HepG2 (cell line): ENCODE measurements around the gene CENPM. TPM values are rescaled to one million over a fixed set of nuclear protein-coding genes. Genes with fewer than 3 reads are reported as not detected.

Source experiments
- ATAC-seq: fragments of 200-7000 bp; cut with Tn5 transposase; 3 replicates; pipeline ENCODE4 v1.9.1; 2020; ENCODE audit warnings: mild to moderate bottlenecking, moderate library complexity
- BruUV-seq: library from RNA; stranded (reverse); fragments of 400-500 nt; replicated peaks from 2 replicates; lab custom pipeline; 2021; lab: Mats Ljungman, UMichigan
- CTCF ChIA-PET: fragments of 300-600 bp; formaldehyde crosslinking; extraction: SDS; loops from one replicate; lab custom pipeline; 2021; ENCODE audit warnings: low total read pairs, inconsistent platforms, low intra/inter-chr PET ratio; lab: Yijun Ruan, JAX
- POLR2A ChIA-PET: fragments of 350-600 bp; sonication (Branson Sonifier 250); formaldehyde crosslinking; loops from one replicate; lab custom pipeline; 2020; ENCODE audit warnings: antibody characterized with exemption, inconsistent platforms; lab: Yijun Ruan, JAX
- DNase-seq: peaks from one replicate; pipeline ENCODE4 v3.0.0-alpha.2; 2015; ENCODE audit warnings: low spot score
- FAIRE-seq: peaks from 3 replicates; lab custom pipeline; 2011; peaks lifted over from hg19 to GRCh38; lab: Jason Lieb, UNC
- H2AFZ ChIP-seq: one replicate; pipeline ENCODE4 v1.6.1; 2011; ENCODE audit warnings: low read length, inconsistent platforms
- H3K27ac ChIP-seq: fragments of 300-600 bp; 3 replicates; pipeline ENCODE4 v1.8.0; 2011; ENCODE audit warnings: mixed run types, mild to moderate bottlenecking, mixed read lengths, low read length, inconsistent platforms; ENCODE audit not compliant: insufficient read depth; ENCODE audit errors: extremely low read length
- H3K27me3 ChIP-seq, 2 experiments: fragments of 200-600 bp in 1 of 2; 2 replicates in 1 of 2; 3 replicates in 1 of 2; pipeline versions ENCODE4 v1.6.0 to v1.8.0; 2011; ENCODE audit warnings: low read length in 2 of 2, mild to moderate bottlenecking in 2 of 2, moderate library complexity in 2 of 2, inconsistent platforms in 1 of 2; ENCODE audit not compliant: insufficient read depth in 2 of 2, control insufficient read depth in 1 of 2
- H3K36me3 ChIP-seq, 2 experiments: fragments of 200-600 bp in 1 of 2; replicated peaks in 1 of 2; 2 replicates in 1 of 2; 3 replicates in 1 of 2; pipeline versions ENCODE4 v1.5.1 to v1.8.0; 2011; ENCODE audit warnings: low read length in 2 of 2, inconsistent platforms in 1 of 2; ENCODE audit not compliant: insufficient read depth in 2 of 2, control insufficient read depth in 1 of 2
- H3K4me1 ChIP-seq: 2 replicates; pipeline ENCODE4 v1.5.1; 2012; ENCODE audit warnings: low read length, inconsistent platforms; ENCODE audit not compliant: insufficient read depth
- H3K4me2 ChIP-seq: 2 replicates; pipeline ENCODE4 v1.6.0; 2011; ENCODE audit warnings: low read depth, low read length, inconsistent platforms
- H3K4me3 ChIP-seq, 3 experiments: fragments of 200-600 bp in 1 of 3; sonication (generic), shearing (Covaris generic) in 1 of 3; replicated peaks in 1 of 3; 2 replicates each; pipeline ENCODE4 v1.5.1; 2011 to 2016; ENCODE audit warnings: low read length in 3 of 3, inconsistent platforms in 2 of 3, low read depth in 2 of 3, mild to moderate bottlenecking in 2 of 3, control low read depth in 1 of 3, mixed read lengths in 1 of 3; ENCODE audit not compliant: insufficient read depth in 1 of 3
- H3K79me2 ChIP-seq: one replicate; pipeline ENCODE4 v1.6.1; 2011; ENCODE audit warnings: low read length, inconsistent platforms; ENCODE audit not compliant: insufficient read depth
- H3K9ac ChIP-seq: 2 replicates; pipeline ENCODE4 v1.6.0; 2011; ENCODE audit warnings: mild to moderate bottlenecking, low read depth, low read length, inconsistent platforms; ENCODE audit not compliant: insufficient read depth
- H3K9me3 ChIP-seq: 2 replicates; pipeline ENCODE4 v1.5.1; 2012; ENCODE audit warnings: mild to moderate bottlenecking, low read length
- H4K20me1 ChIP-seq: 2 replicates; pipeline ENCODE4 v1.6.0; 2011; ENCODE audit warnings: inconsistent platforms, mild to moderate bottlenecking, low read length, moderate library complexity; ENCODE audit not compliant: insufficient read depth
- AHR ChIP-seq: IDR thresholded peaks from 2 replicates; pipeline ENCODE4 v1.6.1; 2018; ENCODE audit warnings: missing genetic modification reagents, missing compliant biosample characterization
- GATAD2A ChIP-seq: IDR thresholded peaks from 2 replicates; pipeline ENCODE4 v1.6.1; 2016
- KLF15 ChIP-seq: sonication (generic); formaldehyde crosslinking; IDR thresholded peaks from 2 replicates; pipeline ENCODE4 v1.8.1; 2023; ENCODE audit warnings: borderline replicate concordance, mild to moderate bottlenecking, inconsistent platforms, missing genetic modification reagents, mixed read lengths
- KLF9 ChIP-seq: IDR thresholded peaks from 2 replicates; pipeline ENCODE4 v1.6.1; 2016; ENCODE audit warnings: low read depth
- MXD1 ChIP-seq: sonication (generic); formaldehyde crosslinking; IDR thresholded peaks from 2 replicates; pipeline ENCODE4 v1.4.0; 2020; ENCODE audit warnings: mild to moderate bottlenecking, missing genetic modification reagents
- RFX5 ChIP-seq: IDR thresholded peaks from 2 replicates; pipeline ENCODE4 v1.6.1; 2011; ENCODE audit warnings: low read depth, low read length, improper control_type of control experiment
- SATB2 ChIP-seq: sonication (generic); formaldehyde crosslinking; IDR thresholded peaks from 2 replicates; pipeline ENCODE4 v1.5.0; 2020; ENCODE audit warnings: missing genetic modification reagents
- SMYD3 ChIP-seq: sonication (generic); formaldehyde crosslinking; IDR thresholded peaks from 2 replicates; pipeline ENCODE4 v1.8.1; 2023; ENCODE audit warnings: mild to moderate bottlenecking, missing genetic modification reagents
- SUZ12 ChIP-seq: fragments of 150-350 bp; IDR thresholded peaks from 2 replicates; pipeline ENCODE4 v1.6.1; 2014; ENCODE audit warnings: low read depth, low read length
- YEATS4 ChIP-seq: sonication (generic); formaldehyde crosslinking; IDR thresholded peaks from 2 replicates; pipeline ENCODE4 v1.4.0; 2020; ENCODE audit warnings: missing genetic modification reagents, borderline replicate concordance
- ZNF281 ChIP-seq: sonication (generic); formaldehyde crosslinking; IDR thresholded peaks from 2 replicates; pipeline ENCODE4 v1.4.0; 2020; ENCODE audit warnings: missing genetic modification reagents, borderline replicate concordance
- ZNF652 ChIP-seq: IDR thresholded peaks from 2 replicates; pipeline ENCODE4 v1.6.1; 2016; ENCODE audit warnings: low read depth, borderline replicate concordance
- ZNF710 ChIP-seq: sonication (generic); formaldehyde crosslinking; IDR thresholded peaks from 2 replicates; pipeline ENCODE4 v1.5.0; 2020; ENCODE audit warnings: mild to moderate bottlenecking, missing genetic modification reagents, borderline replicate concordance
- ZNF781 ChIP-seq: sonication (generic); formaldehyde crosslinking; IDR thresholded peaks from 2 replicates; pipeline ENCODE4 v1.5.1; 2020; ENCODE audit warnings: borderline replicate concordance, mild to moderate bottlenecking, missing genetic modification reagents; ENCODE audit errors: not compliant biosample characterization
- ZNF841 ChIP-seq: sonication (generic); formaldehyde crosslinking; IDR thresholded peaks from 2 replicates; pipeline ENCODE4 v1.8.1; 2023; ENCODE audit warnings: missing genetic modification reagents, borderline replicate concordance
- ZNF879 ChIP-seq: sonication (generic); formaldehyde crosslinking; IDR thresholded peaks from 2 replicates; pipeline ENCODE4 v1.8.1; 2023; ENCODE audit warnings: missing genetic modification reagents
- WGBS: methylation state at CpG from one replicate; pipeline ENCODE4 v1.1.6; 2017; ENCODE audit warnings: low lambda C conversion rate; 5-methylcytosine and 5-hydroxymethylcytosine counted together
- in situ Hi-C: cut with HindIII; loops from 2 replicates; pipeline ENCODE4 v1.10.0; 2017; ENCODE audit warnings: low pct_unique_long_range_greater_than_20kb; ENCODE audit not compliant: extremely low pct_ligation_motif_present
- intact Hi-C: fragments of 100-400 bp; cut with micrococcal nuclease; formaldehyde crosslinking; loops from one replicate; pipeline ENCODE4 v1.10.0; 2022; ENCODE audit not compliant: unreplicated experiment
- polyA plus RNA-seq, 8 experiments: library from polyadenylated mRNA; depleted of rRNA in 3 of 8; stranded (reverse) in 7 of 8; unstranded in 1 of 8; fragments of >200 nt; fragmentation: Illumina TruSeq in 4 of 8; extraction: Trizol in 4 of 8; gene quantifications; 2 replicates each; pipeline versions ENCODE4 v1.2.1 to v1.2.3, GENCODE V29; 2011 to 2016; ENCODE audit warnings: low read depth in 4 of 8, missing spikeins in 1 of 8, mixed read lengths in 1 of 8; ENCODE audit not compliant: insufficient read depth in 1 of 8
- total RNA-seq, 5 experiments: library from RNA; depleted of rRNA; stranded (reverse); fragments of >200 nt; fragmentation: Illumina TruSeq; extraction: Trizol; gene quantifications; 2 replicates each; pipeline ENCODE4 v1.2.3, GENCODE V29; 2016; ENCODE audit warnings: low read depth in 1 of 5

Gene CENPM
- total and polyA plus RNA-seq, 2 of the 13 experiments (the other 11 are each of a cell fraction or from before 2014, with no cell fraction given): 11.2 to 37.3 TPM

GRCh38 chr22:41995211-41995610 is 48.3 kb upstream of the CENPM start:
- intact Hi-C loops: no loop called here
- DNase-seq: no peak
- H3K9me3 ChIP-seq: no peaks in the 10 kb centered on the region
- H3K79me2 ChIP-seq: no peaks in the 10 kb centered on the region
- BruUV-seq: no TSS peak
- WGBS: 2% methylated on average over 3 of the region's 3 CpGs
- H3K4me3 ChIP-seq: no peak overlapping the region
- peaks cover 3 to 35% of the 10 kb centered on the region in 2 experiments; a peak in 4 of 5 replicates for H3K27me3 ChIP-seq
- in situ Hi-C loops: no loop called here
- H2AFZ ChIP-seq: no peak overlapping the region
- H3K4me2 ChIP-seq: no peak overlapping the region
- CTCF ChIA-PET: no interaction called here
- FAIRE-seq: no peak
- no peak for TF ChIP-seq ZNF652 (CRISPR knock-in tag)
- TF ChIP-seq GATAD2A (CRISPR knock-in tag): no peak
- no peak for TF ChIP-seq SATB2 (CRISPR knock-in tag)
- TF ChIP-seq AHR (CRISPR knock-in tag): no peak
- no peak for TF ChIP-seq RFX5
- TF ChIP-seq YEATS4 (CRISPR knock-in tag): no peak
- TF ChIP-seq ZNF879: no peak
- no peak for TF ChIP-seq KLF15 (CRISPR knock-in tag)
- no peak for TF ChIP-seq MXD1
- no peak for TF ChIP-seq KLF9
- no peak for TF ChIP-seq SMYD3 (CRISPR knock-in tag)
- TF ChIP-seq ZNF710 (CRISPR knock-in tag): no peak
- no peak for TF ChIP-seq ZNF841 (CRISPR knock-in tag)
- no peak for TF ChIP-seq ZNF281 (CRISPR knock-in tag)
- TF ChIP-seq ZNF781: no peak
- TF ChIP-seq SUZ12: no peak
- TF ChIP-seq, all 625 proteins: peak for 0
- POLR2A ChIA-PET: no interaction called here
- no peaks in the 10 kb centered on the region for H3K4me1 ChIP-seq
- no peaks in the 10 kb centered on the region for H3K36me3 ChIP-seq
- ATAC-seq: no peak
- no peak overlapping the region for H3K9ac ChIP-seq
- no peak overlapping the region for H3K27ac ChIP-seq
- H4K20me1 ChIP-seq: no peaks in the 10 kb centered on the region
